HepG2 (cell line): ENCODE results near the gene EYA2. TPM values are rescaled to one million over a fixed set of nuclear protein-coding genes. Genes with fewer than 3 reads are reported as not detected.

Experiments
- CENPT ChIP-seq: sonication (generic); formaldehyde crosslinking; IDR thresholded peaks from 2 replicates; pipeline ENCODE4 v1.8.0; 2022; ENCODE audit warnings: low read depth, mild to moderate bottlenecking, moderate library complexity, missing genetic modification reagents
- ETV5 ChIP-seq: IDR thresholded peaks from 2 replicates; pipeline ENCODE4 v1.6.1; 2018; ENCODE audit warnings: missing biosample characterization, missing genetic modification reagents, inconsistent platforms, borderline replicate concordance
- FOSL2 ChIP-seq: sonication (generic); formaldehyde crosslinking; IDR thresholded peaks from 2 replicates; pipeline ENCODE4 v1.4.0; 2020; ENCODE audit warnings: missing genetic modification reagents
- FOXP1 ChIP-seq, 2 experiments: fragments of 450-650 bp in 1 of 2; IDR thresholded peaks; 2 replicates each; pipeline ENCODE4 v1.6.1; 2017 to 2018; ENCODE audit warnings: antibody characterized with exemption in 1 of 2
- HNF1B ChIP-seq: sonication (generic); formaldehyde crosslinking; IDR thresholded peaks from 2 replicates; pipeline ENCODE4 v1.5.1; 2020; ENCODE audit warnings: mild to moderate bottlenecking, moderate library complexity, missing genetic modification reagents
- HOXA3 ChIP-seq: sonication (generic); formaldehyde crosslinking; IDR thresholded peaks from 2 replicates; pipeline ENCODE4 v1.5.0; 2020; ENCODE audit warnings: missing genetic modification reagents
- IKZF4 ChIP-seq: sonication (generic); formaldehyde crosslinking; IDR thresholded peaks from 2 replicates; pipeline ENCODE4 v1.5.1; 2020; ENCODE audit warnings: borderline replicate concordance, mild to moderate bottlenecking, low read depth, missing genetic modification reagents; ENCODE audit errors: not compliant biosample characterization
- MYC ChIP-seq: sonication (generic); formaldehyde crosslinking; IDR thresholded peaks from 2 replicates; pipeline ENCODE4 v1.9.0; 2021; ENCODE audit warnings: missing genetic modification reagents, borderline replicate concordance
- NR2C2 ChIP-seq: sonication (generic); formaldehyde crosslinking; IDR thresholded peaks from 2 replicates; pipeline ENCODE4 v1.4.0; 2020; ENCODE audit warnings: missing genetic modification reagents, mild to moderate bottlenecking, moderate library complexity, borderline replicate concordance
- SAP130 ChIP-seq: IDR thresholded peaks from 2 replicates; pipeline ENCODE4 v1.6.1; 2016; ENCODE audit warnings: low read depth
- SMAD9 ChIP-seq: sonication (generic); formaldehyde crosslinking; IDR thresholded peaks from 2 replicates; pipeline ENCODE4 v1.5.1; 2020; ENCODE audit warnings: mild to moderate bottlenecking, missing genetic modification reagents
- TARDBP ChIP-seq: sonication (generic); formaldehyde crosslinking; IDR thresholded peaks from 2 replicates; pipeline ENCODE4 v1.8.0; 2022; ENCODE audit warnings: mild to moderate bottlenecking, missing genetic modification reagents
- TEAD3 ChIP-seq: optimal IDR thresholded peaks from 2 replicates; pipeline ENCODE3; 2016; ENCODE audit warnings: borderline replicate concordance
- ZEB1 ChIP-seq: IDR thresholded peaks from 2 replicates; pipeline ENCODE4 v1.6.1; 2012; ENCODE audit warnings: mild to moderate bottlenecking, low read depth, inconsistent platforms; ENCODE audit not compliant: insufficient replicate concordance
- ZMYM4 ChIP-seq: sonication (generic); formaldehyde crosslinking; IDR thresholded peaks from 2 replicates; pipeline ENCODE4 v1.8.1; 2023; ENCODE audit warnings: mild to moderate bottlenecking, missing genetic modification reagents
- ZNF468 ChIP-seq: sonication (generic); formaldehyde crosslinking; IDR thresholded peaks from 2 replicates; pipeline ENCODE4 v1.8.0; 2022; ENCODE audit warnings: mild to moderate bottlenecking, moderate library complexity, missing genetic modification reagents
- ZNF510 ChIP-seq: sonication (generic); formaldehyde crosslinking; IDR thresholded peaks from 2 replicates; pipeline ENCODE4 v1.4.0; 2020; ENCODE audit warnings: low read depth, mild to moderate bottlenecking, missing genetic modification reagents
- ZNF678 ChIP-seq: sonication (generic); formaldehyde crosslinking; IDR thresholded peaks from 2 replicates; pipeline ENCODE4 v1.4.0; 2020; ENCODE audit warnings: mild to moderate bottlenecking, missing genetic modification reagents
- ZNF7 ChIP-seq: IDR thresholded peaks from 2 replicates; pipeline ENCODE4 v1.6.1; 2016; ENCODE audit warnings: missing biosample characterization, missing genetic modification reagents
- polyA plus RNA-seq, 8 experiments: library from polyadenylated mRNA; depleted of rRNA in 3 of 8; stranded (reverse) in 7 of 8; unstranded in 1 of 8; fragments of >200 nt; fragmentation: Illumina TruSeq in 4 of 8; extraction: Trizol in 4 of 8; gene quantifications; 2 replicates each; pipeline versions ENCODE4 v1.2.1 to v1.2.3, GENCODE V29; 2011 to 2016; ENCODE audit warnings: low read depth in 4 of 8, missing spikeins in 1 of 8, mixed read lengths in 1 of 8; ENCODE audit not compliant: insufficient read depth in 1 of 8
- total RNA-seq, 5 experiments: library from RNA; depleted of rRNA; stranded (reverse); fragments of >200 nt; fragmentation: Illumina TruSeq; extraction: Trizol; gene quantifications; 2 replicates each; pipeline ENCODE4 v1.2.3, GENCODE V29; 2016; ENCODE audit warnings: low read depth in 1 of 5
- TF ChIP-seq, protein P1 (sequence below): sonication (generic); formaldehyde crosslinking; IDR thresholded peaks from 2 replicates; pipeline ENCODE4 v1.4.0; 2020; ENCODE audit warnings: missing genetic modification reagents
- TF ChIP-seq, protein P2 (sequence below): sonication (generic); formaldehyde crosslinking; IDR thresholded peaks from 2 replicates; pipeline ENCODE4 v1.5.0; 2020; ENCODE audit warnings: mild to moderate bottlenecking, missing genetic modification reagents, borderline replicate concordance

The EYA2 gene
- total and polyA plus RNA-seq, 2 of the 13 experiments (the other 11 are each of a cell fraction or from before 2014, with no cell fraction given) = not detected

- TF ChIP-seq CENPT (CRISPR knock-in tag) (no peak), FOXP1 (IDR thresholded peaks at IDR 0.05) (no peak), FOXP1 (CRISPR knock-in tag; IDR thresholded peaks at IDR 0.05) (0 out of 2 replicates have a peak, but pooled peaks have one; percentile 9), ZNF510 (CRISPR knock-in tag) (no peak), ZMYM4 (CRISPR knock-in tag) (peak; percentile 18; the same call in 1 of the 2 replicates), FOSL2 (peak; percentile 94), MYC (CRISPR knock-in tag) (0 out of 2 replicates have a peak, but pooled peaks have one; percentile 10), ZNF7 (CRISPR knock-in tag) (0 out of 2 replicates have a peak, but pooled peaks have one; percentile 50), TEAD3 (CRISPR knock-in tag) (peak; percentile 97), TARDBP (CRISPR knock-in tag) (peak; percentile 59; the same call in 1 of the 2 replicates), ETV5 (CRISPR knock-in tag) (peak; percentile 86; the same call in 1 of the 2 replicates), SMAD9 (CRISPR knock-in tag) (0 out of 2 replicates have a peak, but pooled peaks have one; percentile 63), HOXA3 (CRISPR knock-in tag) (peak; percentile 56; the same call in 1 of the 2 replicates), ZEB1 (no peak), HNF1B (no peak), NR2C2 (CRISPR knock-in tag) (peak; percentile 76; the same call in 1 of the 2 replicates), SAP130 (CRISPR knock-in tag) (peak; percentile 84), ZNF468 (CRISPR knock-in tag) (0 out of 2 replicates have a peak, but pooled peaks have one; percentile 44), IKZF4 (peak; percentile 52), ZNF678 (CRISPR knock-in tag) (no peak)
- TF ChIP-seq, protein P1, sequence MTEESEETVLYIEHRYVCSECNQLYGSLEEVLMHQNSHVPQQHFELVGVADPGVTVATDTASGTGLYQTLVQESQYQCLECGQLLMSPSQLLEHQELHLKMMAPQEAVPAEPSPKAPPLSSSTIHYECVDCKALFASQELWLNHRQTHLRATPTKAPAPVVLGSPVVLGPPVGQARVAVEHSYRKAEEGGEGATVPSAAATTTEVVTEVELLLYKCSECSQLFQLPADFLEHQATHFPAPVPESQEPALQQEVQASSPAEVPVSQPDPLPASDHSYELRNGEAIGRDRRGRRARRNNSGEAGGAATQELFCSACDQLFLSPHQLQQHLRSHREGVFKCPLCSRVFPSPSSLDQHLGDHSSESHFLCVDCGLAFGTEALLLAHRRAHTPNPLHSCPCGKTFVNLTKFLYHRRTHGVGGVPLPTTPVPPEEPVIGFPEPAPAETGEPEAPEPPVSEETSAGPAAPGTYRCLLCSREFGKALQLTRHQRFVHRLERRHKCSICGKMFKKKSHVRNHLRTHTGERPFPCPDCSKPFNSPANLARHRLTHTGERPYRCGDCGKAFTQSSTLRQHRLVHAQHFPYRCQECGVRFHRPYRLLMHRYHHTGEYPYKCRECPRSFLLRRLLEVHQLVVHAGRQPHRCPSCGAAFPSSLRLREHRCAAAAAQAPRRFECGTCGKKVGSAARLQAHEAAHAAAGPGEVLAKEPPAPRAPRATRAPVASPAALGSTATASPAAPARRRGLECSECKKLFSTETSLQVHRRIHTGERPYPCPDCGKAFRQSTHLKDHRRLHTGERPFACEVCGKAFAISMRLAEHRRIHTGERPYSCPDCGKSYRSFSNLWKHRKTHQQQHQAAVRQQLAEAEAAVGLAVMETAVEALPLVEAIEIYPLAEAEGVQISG (CRISPR knock-in tag) = peak; percentile 86
- TF ChIP-seq, protein P2, sequence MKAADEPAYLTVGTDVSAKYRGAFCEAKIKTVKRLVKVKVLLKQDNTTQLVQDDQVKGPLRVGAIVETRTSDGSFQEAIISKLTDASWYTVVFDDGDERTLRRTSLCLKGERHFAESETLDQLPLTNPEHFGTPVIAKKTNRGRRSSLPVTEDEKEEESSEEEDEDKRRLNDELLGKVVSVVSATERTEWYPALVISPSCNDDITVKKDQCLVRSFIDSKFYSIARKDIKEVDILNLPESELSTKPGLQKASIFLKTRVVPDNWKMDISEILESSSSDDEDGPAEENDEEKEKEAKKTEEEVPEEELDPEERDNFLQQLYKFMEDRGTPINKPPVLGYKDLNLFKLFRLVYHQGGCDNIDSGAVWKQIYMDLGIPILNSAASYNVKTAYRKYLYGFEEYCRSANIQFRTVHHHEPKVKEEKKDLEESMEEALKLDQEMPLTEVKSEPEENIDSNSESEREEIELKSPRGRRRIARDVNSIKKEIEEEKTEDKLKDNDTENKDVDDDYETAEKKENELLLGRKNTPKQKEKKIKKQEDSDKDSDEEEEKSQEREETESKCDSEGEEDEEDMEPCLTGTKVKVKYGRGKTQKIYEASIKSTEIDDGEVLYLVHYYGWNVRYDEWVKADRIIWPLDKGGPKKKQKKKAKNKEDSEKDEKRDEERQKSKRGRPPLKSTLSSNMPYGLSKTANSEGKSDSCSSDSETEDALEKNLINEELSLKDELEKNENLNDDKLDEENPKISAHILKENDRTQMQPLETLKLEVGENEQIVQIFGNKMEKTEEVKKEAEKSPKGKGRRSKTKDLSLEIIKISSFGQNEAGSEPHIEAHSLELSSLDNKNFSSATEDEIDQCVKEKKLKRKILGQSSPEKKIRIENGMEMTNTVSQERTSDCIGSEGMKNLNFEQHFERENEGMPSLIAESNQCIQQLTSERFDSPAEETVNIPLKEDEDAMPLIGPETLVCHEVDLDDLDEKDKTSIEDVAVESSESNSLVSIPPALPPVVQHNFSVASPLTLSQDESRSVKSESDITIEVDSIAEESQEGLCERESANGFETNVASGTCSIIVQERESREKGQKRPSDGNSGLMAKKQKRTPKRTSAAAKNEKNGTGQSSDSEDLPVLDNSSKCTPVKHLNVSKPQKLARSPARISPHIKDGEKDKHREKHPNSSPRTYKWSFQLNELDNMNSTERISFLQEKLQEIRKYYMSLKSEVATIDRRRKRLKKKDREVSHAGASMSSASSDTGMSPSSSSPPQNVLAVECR = peak; percentile 45; the same call in 1 of the 2 replicates
These were observed 286.6 kb downstream of the EYA2 start (continued) for GRCh38 chr20:47181056-47181862.
